HCT116 (cell line): Measurements from ENCODE around the gene BAHCC1. TPM values are rescaled to one million over a fixed set of nuclear protein-coding genes. Genes with fewer than 3 reads are reported as not detected.

Experiments
- ATAC-seq: fragments of 200-7000 bp; cut with Tn5 transposase; 2 replicates; pipeline ENCODE4 v1.9.1; 2020; ENCODE audit warnings: mild to moderate bottlenecking, moderate library complexity
- BruUV-seq: library from RNA; stranded (reverse); fragments of 400-500 nt; replicated peaks from 2 replicates; lab custom pipeline; 2021; lab: Mats Ljungman, UMichigan
- CTCF ChIA-PET: fragments of 300-600 bp; sonication (Branson Sonifier 250); formaldehyde crosslinking; loops from one replicate; lab custom pipeline; 2021; ENCODE audit warnings: antibody characterized with exemption; lab: Charles Lee
- POLR2A ChIA-PET: fragments of 300-600, 350-600 bp; sonication (Branson Sonifier 250); formaldehyde crosslinking; loops from one replicate; lab custom pipeline; 2021; ENCODE audit warnings: antibody characterized with exemption; lab: Charles Lee
- RAD21 ChIA-PET, 2 experiments: fragments of 300-600 bp; sonication (Branson Sonifier 250); formaldehyde crosslinking; loops; one replicate each; lab custom pipeline; 2023; ENCODE audit warnings: low total read pairs in 2 of 2; ENCODE audit not compliant: uncharacterized antibody in 2 of 2, unreplicated experiment in 2 of 2, low non-redundant PET in 1 of 2; lab: Charles Lee
- DNase-seq: peaks from one replicate; pipeline ENCODE4 v3.0.0-alpha.2; 2010; ENCODE audit warnings: low read depth, low spot score
- H2AFZ ChIP-seq: fragments of 200-600 bp; shearing (Covaris generic), sonication (generic); 2 replicates; pipeline ENCODE4 v1.6.1; 2017; ENCODE audit warnings: low read depth, mixed run types, mixed read lengths, antibody characterized with exemption, low read length; ENCODE audit not compliant: poor library complexity, severe bottlenecking
- H3K27ac ChIP-seq: 2 replicates; pipeline ENCODE4 v1.5.1; 2012; ENCODE audit warnings: low read depth, low read length
- H3K27me3 ChIP-seq: fragments of 200-600 bp; sonication (generic); 2 replicates; pipeline ENCODE4 v1.6.1; 2016; ENCODE audit warnings: mixed run types, low read length, mixed read lengths; ENCODE audit not compliant: insufficient read depth
- H3K36me3 ChIP-seq, 2 experiments: fragments of 200-500 bp in 1 of 2; fragments of 200-600 bp in 1 of 2; sonication (Bioruptor generic) in 1 of 2; sonication (generic) in 1 of 2; 2 replicates each; pipeline versions ENCODE4 v1.5.1 to v1.6.1; 2014 to 2016; ENCODE audit warnings: low read length in 2 of 2, inconsistent platforms in 1 of 2, mixed read lengths in 1 of 2, mixed run types in 1 of 2; ENCODE audit not compliant: insufficient read depth in 2 of 2, control insufficient read depth in 1 of 2
- H3K4me1 ChIP-seq, 2 experiments: fragments of 200-600 bp in 1 of 2; sonication (generic) in 1 of 2; 2 replicates each; pipeline versions ENCODE4 v1.5.1 to v1.6.1; 2012 to 2017; ENCODE audit warnings: low read length in 2 of 2, inconsistent platforms in 1 of 2, mild to moderate bottlenecking in 1 of 2, mixed read lengths in 1 of 2, mixed run types in 1 of 2, moderate library complexity in 1 of 2; ENCODE audit not compliant: insufficient read depth in 2 of 2, control insufficient read depth in 1 of 2
- H3K4me2 ChIP-seq: fragments of 200-600 bp; sonication (generic); 2 replicates; pipeline ENCODE4 v1.6.1; 2017; ENCODE audit warnings: mixed run types, low read length, mixed read lengths
- H3K4me3 ChIP-seq, 2 experiments: fragments of 200-600 bp in 1 of 2; sonication (generic) in 1 of 2; replicated peaks in 1 of 2; 2 replicates each; pipeline ENCODE4 v1.5.1; 2011 to 2016; ENCODE audit warnings: low read length in 2 of 2, control low read depth in 1 of 2, low read depth in 1 of 2, mild to moderate bottlenecking in 1 of 2, mixed read lengths in 1 of 2, mixed run types in 1 of 2
- H3K79me2 ChIP-seq: fragments of 200-600 bp; sonication (generic); 2 replicates; pipeline ENCODE4 v1.6.1; 2017; ENCODE audit warnings: mild to moderate bottlenecking, mixed run types, low read length, moderate library complexity, mixed read lengths; ENCODE audit not compliant: insufficient read depth
- H3K9ac ChIP-seq: fragments of 200-600 bp; sonication (generic); 2 replicates; pipeline ENCODE4 v1.6.1; 2016; ENCODE audit warnings: low read length, mixed read lengths
- H3K9me2 ChIP-seq: fragments of 200-600 bp; sonication (generic), shearing (Covaris generic); 2 replicates; pipeline ENCODE4 v1.6.1; 2017; ENCODE audit warnings: mixed run types, mild to moderate bottlenecking, moderate library complexity; ENCODE audit not compliant: insufficient read depth
- H3K9me3 ChIP-seq, 2 experiments: fragments of 200-500 bp in 1 of 2; fragments of 200-600 bp in 1 of 2; sonication (Bioruptor generic) in 1 of 2; sonication (generic) in 1 of 2; 2 replicates each; pipeline ENCODE4 v1.6.1; 2014 to 2017; ENCODE audit warnings: low read length in 2 of 2, mixed read lengths in 2 of 2, inconsistent platforms in 1 of 2, low read depth in 1 of 2, mild to moderate bottlenecking in 1 of 2, mixed run types in 1 of 2, moderate library complexity in 1 of 2; ENCODE audit not compliant: control insufficient read depth in 1 of 2, insufficient read depth in 1 of 2
- H4K20me1 ChIP-seq: fragments of 200-600 bp; sonication (generic), shearing (Covaris generic); 2 replicates; pipeline ENCODE4 v1.6.1; 2017; ENCODE audit warnings: mixed run types, mild to moderate bottlenecking, moderate library complexity; ENCODE audit not compliant: insufficient read depth
- ATF3 ChIP-seq: IDR thresholded peaks from 2 replicates; pipeline ENCODE4 v1.6.1; 2012
- CBX3 ChIP-seq: IDR thresholded peaks from 2 replicates; pipeline ENCODE4 v1.6.1; 2012; ENCODE audit warnings: low read depth
- CEBPB ChIP-seq: IDR thresholded peaks from 2 replicates; pipeline ENCODE4 v1.6.1; 2012; ENCODE audit warnings: low read depth
- ELF1 ChIP-seq: IDR thresholded peaks from 2 replicates; pipeline ENCODE4 v1.6.1; 2012; ENCODE audit warnings: low read depth, borderline replicate concordance
- EZH2 ChIP-seq: fragments of 200-600 bp; sonication (generic); IDR thresholded peaks from 2 replicates; pipeline ENCODE4 v1.6.1; 2017; ENCODE audit warnings: antibody characterized with exemption, mixed run types
- EZH2phosphoT487 ChIP-seq: fragments of 200-600 bp; IDR thresholded peaks from 2 replicates; pipeline ENCODE4 v1.6.1; 2018; ENCODE audit warnings: antibody characterized with exemption, borderline replicate concordance
- FOSL1 ChIP-seq: IDR thresholded peaks from 2 replicates; pipeline ENCODE4 v1.6.1; 2012; ENCODE audit warnings: low read depth
- JUND ChIP-seq: IDR thresholded peaks from 2 replicates; pipeline ENCODE4 v1.6.1; 2012
- MAX ChIP-seq: IDR thresholded peaks from 2 replicates; pipeline ENCODE4 v1.6.1; 2012
- POLR2A ChIP-seq: IDR thresholded peaks from 2 replicates; pipeline ENCODE4 v1.7.0; 2011; ENCODE audit warnings: borderline replicate concordance; ENCODE audit not compliant: insufficient read depth, insufficient read length; ENCODE audit errors: extremely low read depth
- POLR2AphosphoS5 ChIP-seq: IDR thresholded peaks from 2 replicates; pipeline ENCODE4 v1.6.1; 2011; ENCODE audit warnings: mild to moderate bottlenecking, low read depth, low read length, moderate library complexity
- REST ChIP-seq: IDR thresholded peaks from 2 replicates; pipeline ENCODE4 v1.6.1; 2012; ENCODE audit warnings: low read depth
- SP1 ChIP-seq: IDR thresholded peaks from 2 replicates; pipeline ENCODE4 v1.6.1; 2012; ENCODE audit warnings: low read depth
- SRF ChIP-seq: IDR thresholded peaks from 2 replicates; pipeline ENCODE4 v1.6.1; 2012; ENCODE audit warnings: low read depth
- TCF7L2 ChIP-seq: IDR thresholded peaks from 2 replicates; pipeline ENCODE4 v1.7.0; 2011; ENCODE audit warnings: borderline replicate concordance, inconsistent platforms; ENCODE audit not compliant: insufficient read depth, insufficient read length; ENCODE audit errors: extremely low read depth
- YY1 ChIP-seq: IDR thresholded peaks from 2 replicates; pipeline ENCODE4 v1.6.1; 2011; ENCODE audit warnings: low read length, low read depth, moderate library complexity, mild to moderate bottlenecking; ENCODE audit not compliant: insufficient replicate concordance; ENCODE audit errors: extremely low read depth
- ZFX ChIP-seq: fragments of 450-650 bp; IDR thresholded peaks from 2 replicates; pipeline ENCODE4 v1.6.1; 2017
- ZNF274 ChIP-seq: fragments of 200-500 bp; sonication (Bioruptor generic); IDR thresholded peaks from 2 replicates; pipeline ENCODE4 v1.6.1; 2014; ENCODE audit warnings: mild to moderate bottlenecking, low read depth, low read length, inconsistent platforms
- intact Hi-C: fragments of 100-400 bp; cut with micrococcal nuclease; formaldehyde crosslinking; loops from 2 replicates; pipeline ENCODE4 v1.10.0; 2022
- total RNA-seq: library from RNA; stranded (reverse); gene quantifications from one replicate; pipeline ENCODE4 v1.2.1, GENCODE V29; 2021; ENCODE audit not compliant: unreplicated experiment

The BAHCC1 gene
- total RNA-seq, 1 experiment from 2014 or later: 45.2 TPM

GRCh38 chr17:81462506-81463125 lies 67.4 kb downstream of the BAHCC1 start:
- H3K36me3 ChIP-seq: peaks cover 0 to 2% of the 10 kb centered on the region in 2 experiments; a peak in 2 of 4 replicates
- intact Hi-C loops: no loop called here
- ATAC-seq (no peak), DNase-seq (no peak)
- RAD21 ChIA-PET: no interaction called here
- H2AFZ ChIP-seq: no peak overlapping the region
- H3K27ac ChIP-seq: no peak overlapping the region
- no peaks in the 10 kb centered on the region for H3K9me3 ChIP-seq
- H3K79me2 ChIP-seq: no peaks in the 10 kb centered on the region
- H3K9ac ChIP-seq: no peak overlapping the region
- no TSS peak for BruUV-seq
- H3K4me1 ChIP-seq: no peaks in the 10 kb centered on the region
- H4K20me1 ChIP-seq: no peaks in the 10 kb centered on the region
- no peak overlapping the region for H3K4me2 ChIP-seq
- TF ChIP-seq YY1: no peak
- no peak for TF ChIP-seq SRF
- no peak for TF ChIP-seq POLR2A
- no peak for TF ChIP-seq TCF7L2
- TF ChIP-seq JUND: no peak
- no peak for TF ChIP-seq MAX
- TF ChIP-seq ZFX: no peak
- TF ChIP-seq SP1: no peak
- no peak for TF ChIP-seq FOSL1
- no peak for TF ChIP-seq ELF1
- no peak for TF ChIP-seq ZNF274
- no peaks in the 10 kb centered on the region for H3K9me2 ChIP-seq
- CTCF ChIA-PET: no interaction called here
- POLR2A ChIA-PET: interaction anchor here (3.1 kb wide), 1 partner anchor 9 kb away, joined by 12 read pairs; no protein-coding TSS in a partner anchor
- no peak overlapping the region for H3K4me3 ChIP-seq
- H3K27me3 ChIP-seq: no peaks in the 10 kb centered on the region

GRCh38 chr17:81463506-81463905 lies 68.2 kb downstream of the BAHCC1 start:
- no peaks in the 10 kb centered on the region for H3K4me1 ChIP-seq
- ChIA-PET POLR2A (no interaction called here), CTCF (no interaction called here), RAD21 (no interaction called here)
- no peaks in the 10 kb centered on the region for H3K9me3 ChIP-seq
- H4K20me1 ChIP-seq: no peaks in the 10 kb centered on the region
- no peak overlapping the region for H3K9ac ChIP-seq
- intact Hi-C loops: no loop called here
- no peak overlapping the region for H2AFZ ChIP-seq
- H3K9me2 ChIP-seq: no peaks in the 10 kb centered on the region
- no peak overlapping the region for H3K4me3 ChIP-seq
- no TSS peak for BruUV-seq
- no peak for DNase-seq
- H3K36me3 ChIP-seq: peaks cover 0 to 2% of the 10 kb centered on the region in 2 experiments; a peak in 2 of 4 replicates
- no peak overlapping the region for H3K27ac ChIP-seq
- no peaks in the 10 kb centered on the region for H3K79me2 ChIP-seq
- H3K4me2 ChIP-seq: no peak overlapping the region
- H3K27me3 ChIP-seq: no peaks in the 10 kb centered on the region
- no peak for ATAC-seq
- no peak for TF ChIP-seq SRF
- no peak for TF ChIP-seq EZH2
- TF ChIP-seq EZH2phosphoT487: no peak
- TF ChIP-seq ATF3: no peak
- no peak for TF ChIP-seq POLR2A
- no peak for TF ChIP-seq SP1
- no peak for TF ChIP-seq POLR2AphosphoS5
- no peak for TF ChIP-seq CBX3
- TF ChIP-seq ZFX: no peak
- TF ChIP-seq REST: no peak
- no peak for TF ChIP-seq JUND
- no peak for TF ChIP-seq ZNF274
- TF ChIP-seq CEBPB: no peak
